Endodermal cell (in vitro differentiated cells): Measurements from ENCODE around the gene TCEA3. TPM values are rescaled to one million over a fixed set of nuclear protein-coding genes. Genes with fewer than 3 reads are reported as not detected.

Source experiments
- DNase-seq: peaks from one replicate; pipeline ENCODE4 v3.0.0-alpha.2; 2017
- H3K27ac ChIP-seq: 2 replicates; pipeline ENCODE4 v1.5.1; 2013; ENCODE audit warnings: mild to moderate bottlenecking, low read depth, low read length, moderate library complexity
- H3K27me3 ChIP-seq: 2 replicates; pipeline ENCODE4 v1.6.1; 2013; ENCODE audit warnings: mild to moderate bottlenecking, low read length, moderate library complexity; ENCODE audit not compliant: insufficient read depth, control insufficient read depth, poor library complexity, severe bottlenecking
- H3K36me3 ChIP-seq: 2 replicates; pipeline ENCODE4 v1.7.0; 2013; ENCODE audit warnings: mild to moderate bottlenecking, low read length, moderate library complexity; ENCODE audit not compliant: control insufficient read depth, insufficient read depth
- H3K4me1 ChIP-seq: one replicate; pipeline ENCODE4 v1.7.0; 2013; ENCODE audit warnings: low read length; ENCODE audit not compliant: control insufficient read depth, insufficient read depth
- H3K4me3 ChIP-seq: 2 replicates; pipeline ENCODE4 v1.5.1; 2013; ENCODE audit warnings: mild to moderate bottlenecking, low read length, moderate library complexity
- H3K9ac ChIP-seq: 2 replicates; pipeline ENCODE4 v1.6.1; 2013; ENCODE audit warnings: mild to moderate bottlenecking, low read length, moderate library complexity; ENCODE audit not compliant: poor library complexity, severe bottlenecking; ENCODE audit errors: extremely low read depth
- H3K9me3 ChIP-seq: 2 replicates; pipeline ENCODE4 v1.6.1; 2013; ENCODE audit warnings: mild to moderate bottlenecking, low read length, moderate library complexity; ENCODE audit not compliant: control insufficient read depth
- H3K27ac Mint-ChIP-seq: 2 replicates; pipeline ENCODE4 v1.8.0; 2020; ENCODE audit warnings: mixed read lengths
- H3K27me3 Mint-ChIP-seq: 2 replicates; pipeline ENCODE4 v1.8.0; 2021; ENCODE audit warnings: mild to moderate bottlenecking, mixed read lengths; ENCODE audit not compliant: insufficient read depth
- H3K36me3 Mint-ChIP-seq: 2 replicates; pipeline ENCODE4 v1.8.0; 2020; ENCODE audit warnings: low read depth, mixed read lengths
- H3K4me1 Mint-ChIP-seq: 2 replicates; pipeline ENCODE4 v1.8.0; 2020; ENCODE audit warnings: mixed read lengths
- H3K4me3 Mint-ChIP-seq: 2 replicates; pipeline ENCODE4 v1.8.0; 2020; ENCODE audit warnings: mild to moderate bottlenecking, moderate library complexity, mixed read lengths
- H3K9me3 Mint-ChIP-seq: 2 replicates; pipeline ENCODE4 v1.8.0; 2020; ENCODE audit warnings: mild to moderate bottlenecking, mixed read lengths
- WGBS, 2 experiments: methylation state at CpG; one replicate each; pipeline versions ENCODE4 v1.1.5 to v1.1.7; 2013; ENCODE audit warnings: missing lambda C conversion rate in 2 of 2, mixed read lengths in 1 of 2; ENCODE audit not compliant: insufficient coverage in 1 of 2, insufficient read length in 1 of 2; 5-methylcytosine and 5-hydroxymethylcytosine counted together
- total RNA-seq, 2 donors: library from RNA; stranded (reverse); fragmentation: NEBNext Ultra II Directional in 1 of 2; extraction: Animal tissue kit (Norgen Biotek cat#: 25700) in 1 of 2; gene quantifications; 2 replicates in 1 of 2; 3 replicates in 1 of 2; pipeline ENCODE4 v1.2.1, GENCODE V29; 2021
- TF ChIP-seq, protein P1 (sequence below): fragments of 200-600 bp; sonication (generic); conservative IDR thresholded peaks from 2 replicates; pipeline ENCODE4 v1.5.0; 2021; ENCODE audit warnings: antibody characterized with exemption, mild to moderate bottlenecking

The TCEA3 gene
- total RNA-seq, 2 donors from 2014 or later, result 4.0 to 4.7 TPM

DNA sequence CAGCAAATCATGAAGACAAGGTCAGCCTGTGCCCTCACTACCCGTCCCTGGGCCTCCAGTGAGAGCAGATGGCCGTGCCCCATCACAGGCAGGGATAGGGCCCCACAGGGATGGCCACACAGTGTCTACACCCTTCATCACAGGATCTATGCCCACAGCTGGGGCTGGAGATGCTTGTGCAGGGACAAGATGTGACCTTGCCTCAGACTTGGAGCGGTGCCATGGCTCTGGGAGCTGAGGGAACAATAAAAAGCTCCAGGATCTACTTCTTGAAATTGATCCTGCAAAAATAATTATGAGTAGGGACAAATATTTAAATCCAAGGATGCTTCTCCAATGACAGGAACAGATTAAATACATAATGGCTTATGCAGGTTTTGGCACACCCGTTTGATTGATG lies 25.4 kb upstream of the TCEA3 start:
- no peak for DNase-seq
- H3K4me3 Mint-ChIP-seq, result no peak overlapping the region
- no peak overlapping the region for H3K4me3 ChIP-seq
- no peaks in the 10 kb centered on the region for H3K4me1 ChIP-seq
- H3K27me3 Mint-ChIP-seq, result no peaks in the 10 kb centered on the region
- no peaks in the 10 kb centered on the region for H3K4me1 Mint-ChIP-seq
- WGBS, 2 experiments, result 95 to 100% methylated on average over 2 to 4 of the region's 4 CpGs
- H3K27ac Mint-ChIP-seq, result no peak overlapping the region
- H3K9me3 Mint-ChIP-seq, result no peaks in the 10 kb centered on the region
- TF ChIP-seq, protein P1, sequence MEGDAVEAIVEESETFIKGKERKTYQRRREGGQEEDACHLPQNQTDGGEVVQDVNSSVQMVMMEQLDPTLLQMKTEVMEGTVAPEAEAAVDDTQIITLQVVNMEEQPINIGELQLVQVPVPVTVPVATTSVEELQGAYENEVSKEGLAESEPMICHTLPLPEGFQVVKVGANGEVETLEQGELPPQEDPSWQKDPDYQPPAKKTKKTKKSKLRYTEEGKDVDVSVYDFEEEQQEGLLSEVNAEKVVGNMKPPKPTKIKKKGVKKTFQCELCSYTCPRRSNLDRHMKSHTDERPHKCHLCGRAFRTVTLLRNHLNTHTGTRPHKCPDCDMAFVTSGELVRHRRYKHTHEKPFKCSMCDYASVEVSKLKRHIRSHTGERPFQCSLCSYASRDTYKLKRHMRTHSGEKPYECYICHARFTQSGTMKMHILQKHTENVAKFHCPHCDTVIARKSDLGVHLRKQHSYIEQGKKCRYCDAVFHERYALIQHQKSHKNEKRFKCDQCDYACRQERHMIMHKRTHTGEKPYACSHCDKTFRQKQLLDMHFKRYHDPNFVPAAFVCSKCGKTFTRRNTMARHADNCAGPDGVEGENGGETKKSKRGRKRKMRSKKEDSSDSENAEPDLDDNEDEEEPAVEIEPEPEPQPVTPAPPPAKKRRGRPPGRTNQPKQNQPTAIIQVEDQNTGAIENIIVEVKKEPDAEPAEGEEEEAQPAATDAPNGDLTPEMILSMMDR, result no peak
- H3K36me3 ChIP-seq, result peaks cover 55% of the 10 kb centered on the region
- H3K27me3 ChIP-seq, result no peaks in the 10 kb centered on the region
- H3K36me3 Mint-ChIP-seq, result peaks cover 49% of the 10 kb centered on the region
- no peaks in the 10 kb centered on the region for H3K9me3 ChIP-seq
- H3K27ac ChIP-seq, result no peak overlapping the region
- no peak overlapping the region for H3K9ac ChIP-seq

DNA sequence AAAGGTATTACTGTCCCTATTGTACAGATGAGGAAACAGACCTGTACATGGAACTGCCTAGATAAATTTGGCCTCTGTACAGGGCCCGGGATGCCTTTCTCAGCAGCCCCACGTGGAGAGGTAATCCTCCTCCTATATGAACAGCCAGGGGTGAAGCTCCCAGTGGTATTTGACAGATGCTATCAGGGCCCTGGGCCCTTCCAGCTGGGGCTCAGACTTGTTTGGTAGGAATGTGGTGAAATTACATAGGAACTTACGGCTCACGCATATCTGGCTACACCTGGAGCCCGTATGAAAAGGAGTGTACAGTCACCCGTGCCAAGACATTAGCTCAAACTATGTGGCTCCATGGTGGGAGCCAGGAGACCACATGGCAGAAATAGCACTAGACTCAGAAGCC lies 24.8 kb upstream of the TCEA3 start:
- WGBS, 2 experiments, result 92 to 94% methylated on average over 5 to 6 of the region's 6 CpGs
- Histone ChIP-seq H3K27me3 (no peaks in the 10 kb centered on the region), H3K4me3 (no peak overlapping the region), H3K9ac (no peak overlapping the region), H3K27ac (no peak overlapping the region), H3K4me1 (no peaks in the 10 kb centered on the region), H3K9me3 (no peaks in the 10 kb centered on the region), H3K36me3 (peaks cover 55% of the 10 kb centered on the region)
- TF ChIP-seq, protein P1, result no peak
- no peaks in the 10 kb centered on the region for H3K27me3 Mint-ChIP-seq
- DNase-seq, result no peak
- H3K27ac Mint-ChIP-seq, result no peak overlapping the region
- H3K4me3 Mint-ChIP-seq, result no peak overlapping the region
- no peaks in the 10 kb centered on the region for H3K9me3 Mint-ChIP-seq
- no peaks in the 10 kb centered on the region for H3K4me1 Mint-ChIP-seq
- H3K36me3 Mint-ChIP-seq, result peaks cover 46% of the 10 kb centered on the region

DNA sequence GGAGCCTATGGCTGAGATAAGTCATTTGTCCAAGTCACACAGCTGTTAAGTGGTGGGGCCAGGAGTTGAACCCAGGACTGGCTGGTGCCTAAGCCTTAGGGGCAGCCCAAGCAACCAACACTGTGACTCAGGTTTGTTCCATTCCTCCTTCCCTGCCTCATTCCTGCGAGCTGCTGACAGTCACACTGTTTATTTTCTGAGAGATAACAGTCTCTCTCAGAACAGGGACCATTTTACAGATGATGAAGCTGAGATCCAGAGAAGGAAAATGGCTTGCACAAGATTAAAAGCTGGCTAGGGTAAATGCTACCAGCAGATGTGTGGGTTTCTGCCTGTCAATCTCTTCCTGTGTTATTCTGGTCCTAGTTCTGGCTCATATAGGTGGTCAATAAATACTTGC lies 24.3 kb upstream of the TCEA3 start:
- no peaks in the 10 kb centered on the region for H3K27me3 ChIP-seq
- peaks cover 57% of the 10 kb centered on the region for H3K36me3 ChIP-seq
- 94 to 100% methylated on average over 1 of the region's 1 CpG for WGBS, 2 experiments
- H3K27me3 Mint-ChIP-seq, result no peaks in the 10 kb centered on the region
- no peak overlapping the region for H3K9ac ChIP-seq
- H3K4me3 Mint-ChIP-seq, result no peak overlapping the region
- no peaks in the 10 kb centered on the region for H3K9me3 Mint-ChIP-seq
- H3K36me3 Mint-ChIP-seq, result peaks cover 51% of the 10 kb centered on the region
- H3K4me1 Mint-ChIP-seq, result no peaks in the 10 kb centered on the region
- no peak overlapping the region for H3K27ac Mint-ChIP-seq
- H3K27ac ChIP-seq, result no peak overlapping the region
- TF ChIP-seq, protein P1, result no peak
- DNase-seq, result no peak
- no peaks in the 10 kb centered on the region for H3K9me3 ChIP-seq
- H3K4me1 ChIP-seq, result no peaks in the 10 kb centered on the region
- H3K4me3 ChIP-seq, result no peak overlapping the region
